GM21723 (cell line): ENCODE data around the gene DPRX.

Source experiments
- ATAC-seq: cut with Tn5 transposase; IDR thresholded peaks from one replicate; pipeline ENCODE4 v1.9.1; 2021; ENCODE audit warnings: mild to moderate bottlenecking, moderate library complexity; ENCODE audit not compliant: unreplicated experiment

DPRX gene

GRCh38 chr19:53631949-53632407, at the start of gene DPRX:
DPRX (plus strand) TSS chr19:53631999; CDS start chr19:53632107, 108 bp downstream.
- no peak for ATAC-seq

GRCh38 chr19:53583181-53583580, 48.6 kb upstream of the DPRX start:
- no peak for ATAC-seq

GRCh38 chr19:53586277-53586691, 45.5 kb upstream of the DPRX start:
- ATAC-seq: no peak

- ATAC-seq: no peak
Observed at GRCh38 chr19:53594811-53595509, 36.8 kb upstream of the DPRX start.

GRCh38 chr19:53595510-53595867, 36.3 kb upstream of the DPRX start:
- ATAC-seq: no peak

GRCh38 chr19:53596056-53596455, 35.7 kb upstream of the DPRX start:
- no peak for ATAC-seq

GRCh38 chr19:53597023-53597422, 34.8 kb upstream of the DPRX start:
- ATAC-seq: no peak

- no peak for ATAC-seq
Observed at GRCh38 chr19:53598361-53598760, 33.4 kb upstream of the DPRX start.

- ATAC-seq: no peak
Observed at GRCh38 chr19:53600217-53600616, 31.6 kb upstream of the DPRX start.

GRCh38 chr19:53606031-53606430, 25.8 kb upstream of the DPRX start:
- no peak for ATAC-seq

- no peak for ATAC-seq
Observed at GRCh38 chr19:53608381-53608780, 23.4 kb upstream of the DPRX start.

GRCh38 chr19:53612762-53613526, 18.9 kb upstream of the DPRX start:
- ATAC-seq: no peak

- no peak for ATAC-seq
Observed at GRCh38 chr19:53621885-53622740, 9.7 kb upstream of the DPRX start.

GRCh38 chr19:53624771-53625545, 6.8 kb upstream of the DPRX start:
- no peak for ATAC-seq

GRCh38 chr19:53626486-53626885, 5.3 kb upstream of the DPRX start:
- no peak for ATAC-seq

GRCh38 chr19:53626976-53627375, 4.8 kb upstream of the DPRX start:
- no peak for ATAC-seq

- ATAC-seq: no peak
Observed at GRCh38 chr19:53634768-53635167, 3.0 kb downstream of the DPRX start.

- ATAC-seq: no peak
Observed at GRCh38 chr19:53639471-53639870, 7.7 kb downstream of the DPRX start.

- ATAC-seq: no peak
Observed at GRCh38 chr19:53642381-53643099, 10.7 kb downstream of the DPRX start.
